ENCODE results near the gene PRKAR1B.

Gene PRKAR1B

DNA sequence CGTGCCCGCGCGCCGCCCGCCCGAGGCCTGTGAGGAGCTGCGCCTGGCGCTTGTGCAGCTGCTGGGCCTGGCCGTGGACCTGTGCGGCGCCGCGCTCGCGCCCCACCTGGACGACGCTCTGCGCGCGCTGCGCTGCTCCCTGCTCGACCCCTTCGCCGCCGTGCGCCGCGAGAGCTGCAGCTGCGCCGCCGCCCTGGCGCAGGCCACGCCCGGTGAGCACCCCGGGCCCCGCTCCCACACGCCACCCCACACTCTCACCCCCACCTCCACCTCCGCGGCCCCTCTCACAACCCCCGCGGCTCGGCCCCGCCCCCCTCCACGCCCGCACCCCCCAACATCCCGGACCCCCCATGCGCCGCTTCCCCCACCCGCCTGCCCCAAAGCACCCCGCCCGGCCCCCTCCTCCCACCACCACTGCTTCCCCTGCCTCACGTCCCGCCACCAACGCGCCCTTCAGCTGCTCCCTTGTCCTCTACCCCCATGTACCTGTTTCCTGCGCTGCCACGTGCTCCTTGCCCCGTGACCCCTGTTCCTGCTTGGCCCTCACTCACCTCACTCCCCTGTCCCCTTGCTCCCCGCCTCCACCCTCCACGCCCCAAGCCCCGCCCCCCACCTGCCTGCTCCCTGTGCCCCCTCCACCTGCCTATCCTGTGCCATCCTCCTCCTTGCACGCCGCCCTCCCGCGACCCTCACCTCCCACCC lies at the start of gene PRKAR1B:
Gene PRKAR1B (minus strand): TSS at position 178 of the 702 bp plus-strand sequence. CDS start 15,776 bp downstream, outside the sequence.
- peak; percentile 32 to 66 for DNase-seq (ENCODE audit: low read depth in 2 of 2)

GRCh38 chr7:776381-776780 lies 49.3 kb upstream of the PRKAR1B start:
- DNase-seq (ENCODE audit: low read depth in 2 of 2): no peak

GRCh38 chr7:774161-775109 lies 47.4 kb upstream of the PRKAR1B start:
- DNase-seq (ENCODE audit: low read depth in 2 of 2): peak in 1 of 2 donors; percentile 30

GRCh38 chr7:773622-773915 lies 46.5 kb upstream of the PRKAR1B start:
- no peak for DNase-seq (ENCODE audit: low read depth in 2 of 2)

DNA sequence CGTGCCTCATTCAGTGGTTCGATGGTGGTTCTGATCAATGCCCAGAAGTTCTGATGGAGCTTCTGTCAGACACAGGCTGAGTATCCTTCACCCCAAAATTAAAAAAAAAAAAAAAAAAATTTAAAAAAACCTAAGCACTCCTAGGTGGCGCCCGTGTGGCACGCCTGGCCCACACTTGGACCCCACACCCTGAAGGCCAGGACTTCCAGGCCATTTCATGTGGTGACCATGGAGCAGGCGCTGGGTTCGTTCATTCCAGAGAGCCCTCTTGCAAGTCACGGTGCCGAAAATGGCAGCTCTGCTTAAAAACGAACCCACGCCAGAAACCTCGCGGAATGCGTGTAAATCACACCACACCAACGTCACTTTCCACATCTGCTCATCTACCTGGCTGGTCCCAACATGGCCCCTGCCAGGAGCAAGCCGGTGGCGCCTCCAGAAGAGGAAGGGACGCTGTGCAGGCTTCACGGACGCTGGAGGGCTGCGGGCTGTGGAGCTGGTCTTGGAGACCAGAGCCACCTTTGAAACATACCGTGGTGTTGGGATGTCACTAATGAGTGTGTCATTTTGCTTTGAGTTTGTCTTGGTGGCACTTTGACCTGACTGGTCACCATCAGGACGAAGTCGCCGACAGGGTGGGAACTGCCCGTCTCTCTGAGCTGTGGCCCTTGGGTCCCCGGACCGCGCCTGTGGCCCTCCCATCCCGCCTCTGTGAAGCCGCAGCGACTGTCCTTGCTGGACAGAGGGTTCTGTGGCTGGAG lies 46.0 kb upstream of the PRKAR1B start:
- no peak for DNase-seq (ENCODE audit: low read depth in 2 of 2)

- DNase-seq (ENCODE audit: low read depth in 2 of 2): no peak
Measured at GRCh38 chr7:772392-772791, 45.3 kb upstream of the PRKAR1B start.

DNA sequence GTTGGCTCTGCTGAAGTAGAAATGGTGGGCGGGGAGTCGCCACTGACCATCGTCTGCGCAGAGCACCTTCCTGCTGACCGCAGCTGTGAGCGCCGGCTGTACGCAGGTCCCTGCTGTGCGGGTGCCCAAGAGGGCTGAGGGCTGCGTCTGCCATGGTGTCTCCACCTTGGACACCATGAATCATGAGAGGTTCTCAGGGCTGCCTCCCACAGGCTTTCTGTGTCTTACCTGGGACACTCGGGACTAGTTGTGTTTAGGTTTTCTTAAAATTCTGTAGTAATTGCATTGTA lies 44.9 kb upstream of the PRKAR1B start:
- no peak for DNase-seq (ENCODE audit: low read depth in 2 of 2)

DNA sequence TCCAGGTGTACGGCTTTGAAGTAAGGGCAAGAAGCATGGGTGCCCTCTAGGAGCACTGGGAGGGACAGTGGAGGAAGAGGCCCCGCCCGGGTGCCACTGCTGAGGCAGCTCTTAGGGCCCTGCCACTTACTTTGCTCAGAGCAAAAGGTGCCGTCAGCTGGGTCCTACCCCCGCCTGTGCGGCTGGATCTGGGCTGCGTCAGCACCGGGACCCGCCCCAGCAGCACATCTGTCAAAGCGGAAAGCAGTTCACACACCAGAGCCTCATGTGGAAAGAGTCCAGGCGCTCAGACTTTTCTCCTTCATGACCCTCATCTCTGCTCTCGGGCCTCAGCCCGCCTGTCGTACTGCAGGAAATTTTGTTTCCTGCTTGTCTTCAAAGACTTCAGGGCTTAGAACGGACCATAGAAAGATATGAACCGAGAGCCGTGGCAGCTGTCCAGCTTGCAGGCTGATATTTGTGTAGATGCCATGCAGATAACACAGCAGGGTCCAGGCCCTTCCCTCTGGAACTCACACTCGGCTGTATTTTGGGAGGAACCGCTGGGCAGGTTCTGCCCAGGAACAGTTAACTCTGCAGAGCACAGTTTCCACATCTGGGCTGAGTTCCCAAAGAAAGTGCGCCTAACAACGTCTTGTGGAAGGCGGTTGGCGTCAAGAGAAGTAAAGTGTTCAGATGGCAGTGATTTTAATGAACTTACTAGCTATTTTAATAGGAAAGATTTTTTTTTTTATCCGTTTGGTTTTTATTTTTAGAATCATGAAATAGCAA lies 44.3 kb upstream of the PRKAR1B start:
- DNase-seq (ENCODE audit: low read depth in 2 of 2): no peak

DNA sequence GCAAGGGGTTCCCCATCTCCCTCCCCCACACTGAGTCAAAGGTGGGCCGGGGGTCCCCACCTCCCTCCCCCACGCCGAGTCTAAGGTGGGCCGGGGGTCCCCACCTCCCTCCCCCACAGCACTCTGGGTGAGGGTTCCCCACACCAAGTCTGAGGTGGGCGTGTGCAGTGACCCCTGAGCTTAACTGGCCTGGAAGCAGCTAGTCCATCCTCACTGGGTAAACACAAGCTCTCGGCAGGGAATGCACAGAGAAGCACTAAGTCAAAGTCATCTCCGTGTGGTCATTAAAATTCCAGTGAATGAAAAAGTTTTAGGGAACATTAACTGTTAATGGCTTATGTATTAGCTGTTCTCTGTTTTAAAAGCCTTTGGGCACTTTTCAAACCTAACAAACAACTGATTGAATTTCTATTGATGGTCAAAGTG lies 43.7 kb upstream of the PRKAR1B start:
- DNase-seq (ENCODE audit: low read depth in 2 of 2): no peak

DNA sequence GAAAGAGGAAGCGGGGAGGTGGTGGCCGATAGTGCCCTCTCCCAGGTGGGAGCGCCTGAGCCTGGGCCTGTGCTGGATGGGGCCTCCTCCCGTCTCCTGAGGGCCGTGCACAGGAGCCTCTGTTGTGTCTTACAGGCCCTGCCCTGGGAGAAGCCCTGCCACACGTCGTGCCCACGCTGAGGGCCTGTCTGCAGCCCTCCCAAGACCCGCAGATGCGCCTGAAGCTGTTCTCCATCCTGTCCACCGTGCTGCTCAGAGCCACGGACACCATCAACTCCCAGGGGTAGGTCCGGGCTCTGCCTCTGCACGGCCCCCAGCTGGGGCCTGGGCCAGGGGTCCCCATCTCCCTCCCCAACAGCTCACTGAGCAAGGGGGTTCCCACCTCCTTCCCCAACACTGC lies 43.3 kb upstream of the PRKAR1B start:
- DNase-seq (ENCODE audit: low read depth in 2 of 2): no peak

DNA sequence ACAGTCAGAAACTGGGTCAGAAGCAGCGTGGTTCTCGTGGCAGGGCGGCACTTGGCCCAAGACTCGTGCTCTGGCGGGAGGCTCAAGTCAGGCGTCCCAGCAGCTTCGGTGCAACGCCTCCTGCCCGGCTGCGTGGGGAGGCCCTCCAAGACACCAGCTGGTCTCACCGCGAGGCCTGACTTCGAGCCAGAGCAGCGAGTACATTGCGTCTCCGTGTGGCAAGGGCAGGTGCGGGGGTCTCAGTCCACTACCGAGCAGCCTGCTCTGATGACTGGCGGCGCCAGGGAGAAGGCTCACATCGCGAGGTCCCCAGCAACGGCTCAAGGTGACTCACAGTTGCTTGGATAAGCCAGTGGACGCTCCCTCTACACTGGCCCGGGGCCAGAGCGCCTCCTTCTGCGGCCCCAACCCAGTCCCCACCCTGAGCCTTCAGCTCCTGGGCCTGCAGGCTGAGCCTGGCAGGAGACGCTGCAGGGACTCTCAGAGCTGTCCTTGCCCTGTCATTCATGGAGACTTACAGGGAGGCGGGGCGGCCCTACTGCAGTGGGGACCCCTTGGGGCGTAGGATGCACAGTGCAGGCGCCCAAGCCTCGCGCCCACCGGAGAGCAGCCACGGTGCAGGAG lies 41.9 kb upstream of the PRKAR1B start:
- no peak for DNase-seq (ENCODE audit: low read depth in 2 of 2)

GRCh38 chr7:767941-768731 lies 41.1 kb upstream of the PRKAR1B start:
- peak in 1 of 2 donors; percentile 20 for DNase-seq (ENCODE audit: low read depth in 2 of 2)

DNA sequence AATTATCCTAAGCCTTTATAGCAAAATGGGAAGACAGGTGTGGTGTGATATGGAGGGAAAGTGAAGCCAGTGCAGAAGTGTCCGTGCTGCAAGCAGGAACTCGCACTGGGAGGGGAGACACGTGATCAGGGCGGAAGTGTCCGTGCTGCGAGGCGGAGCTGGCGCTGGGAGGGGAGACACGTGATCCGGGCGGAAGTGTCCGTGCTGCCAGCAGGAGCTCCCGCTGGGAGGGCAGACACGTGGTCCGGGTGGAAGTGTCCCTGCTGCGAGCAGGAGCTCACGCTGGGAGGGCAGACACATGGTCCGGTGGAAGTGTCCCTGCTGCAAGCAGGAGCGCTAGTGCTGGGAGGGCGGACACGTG lies 40.5 kb upstream of the PRKAR1B start:
- DNase-seq (ENCODE audit: low read depth in 2 of 2): no peak

DNA sequence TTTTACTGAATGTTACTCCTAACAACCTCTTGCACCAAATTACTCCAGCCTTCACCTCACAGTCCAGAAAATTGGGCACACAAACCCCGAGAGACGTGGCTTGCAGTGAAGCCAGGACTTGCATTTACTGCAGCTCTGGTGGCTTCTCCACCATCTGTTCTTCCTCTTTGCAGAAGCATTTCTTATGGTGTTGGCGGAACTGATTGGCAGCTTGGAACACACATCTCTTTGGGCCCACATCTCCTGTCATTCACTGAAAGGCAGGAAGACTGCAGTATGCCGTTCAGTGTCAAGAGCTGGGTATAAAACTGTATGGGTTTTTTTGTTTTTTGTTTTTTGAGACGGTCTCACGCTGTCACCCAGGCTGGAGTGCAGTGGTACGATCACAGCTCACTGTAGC lies 38.3 kb upstream of the PRKAR1B start:
- no peak for DNase-seq (ENCODE audit: low read depth in 2 of 2)

- DNase-seq (ENCODE audit: low read depth in 2 of 2): no peak
Measured at GRCh38 chr7:763762-764161, 36.7 kb upstream of the PRKAR1B start.

DNA sequence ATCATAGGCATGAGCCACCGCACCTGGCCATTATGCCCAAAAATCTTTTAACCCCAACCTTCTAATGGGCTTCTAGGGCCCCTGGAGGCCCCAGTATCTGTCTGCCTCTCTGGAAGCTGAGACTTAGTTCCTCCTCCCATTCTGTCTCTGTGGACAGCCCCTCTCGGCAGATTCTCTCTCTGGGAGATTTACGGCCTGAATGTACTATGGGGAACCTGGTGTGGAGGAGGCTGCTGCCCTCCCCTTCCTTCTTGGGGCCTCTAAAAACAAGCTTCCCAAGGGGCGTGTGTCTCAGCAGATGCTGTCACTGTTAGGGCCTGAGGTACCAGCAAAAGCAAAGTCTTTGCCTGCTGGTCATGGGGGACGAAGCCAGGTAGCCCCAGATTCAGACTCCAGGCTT lies 35.8 kb upstream of the PRKAR1B start:
- no peak for DNase-seq (ENCODE audit: low read depth in 2 of 2)

DNA sequence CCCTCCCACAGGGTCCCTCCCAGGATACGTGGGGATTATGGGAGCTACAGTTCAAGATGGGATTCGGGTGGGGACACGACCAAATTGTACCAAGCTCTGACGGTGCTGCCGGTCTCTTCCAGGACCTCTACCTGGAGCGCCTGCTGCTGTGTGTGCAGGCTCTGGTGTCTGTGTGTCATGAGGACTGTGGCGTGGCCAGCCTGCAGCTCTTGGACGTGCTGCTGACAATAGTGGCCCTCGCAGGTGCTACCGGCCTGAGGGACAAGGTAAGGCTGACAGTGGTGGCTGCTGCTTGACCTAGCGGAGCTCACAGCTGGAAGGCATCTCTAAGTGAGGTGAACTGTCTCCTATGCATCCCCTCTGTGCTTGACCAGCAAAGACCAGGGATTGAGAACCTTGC lies 34.5 kb upstream of the PRKAR1B start:
- no peak for DNase-seq (ENCODE audit: low read depth in 2 of 2)

GRCh38 chr7:761101-761500 lies 34.0 kb upstream of the PRKAR1B start:
- no peak for DNase-seq (ENCODE audit: low read depth in 2 of 2)

GRCh38 chr7:760006-760405 lies 32.9 kb upstream of the PRKAR1B start:
- DNase-seq (ENCODE audit: low read depth in 2 of 2): no peak

GRCh38 chr7:759569-759968 lies 32.5 kb upstream of the PRKAR1B start:
- no peak for DNase-seq (ENCODE audit: low read depth in 2 of 2)

GRCh38 chr7:757741-758163 lies 30.7 kb upstream of the PRKAR1B start:
- no peak for DNase-seq (ENCODE audit: low read depth in 2 of 2)

Data from stimulated activated CD8-positive, alpha-beta memory T cell treated with anti-CD3 and anti-CD28 coated beads, Interleukin-7, amount 100 ng/mL, for 4 hours (primary cell).